ENCODE measurements around the gene KCNK5.

Gene KCNK5

GRCh38 chr6:39193201-39193791 lies 36.0 kb downstream of the KCNK5 start:
- ATAC-seq (ENCODE audit: low read depth) = no peak
- H3K9me3 ChIP-seq (ENCODE audit: severe bottlenecking) = no peaks in the 10 kb centered on the region
- no peaks in the 10 kb centered on the region for H3K27me3 ChIP-seq (ENCODE audit: insufficient read depth, poor library complexity, severe bottlenecking)
- TF ChIP-seq, protein P1, sequence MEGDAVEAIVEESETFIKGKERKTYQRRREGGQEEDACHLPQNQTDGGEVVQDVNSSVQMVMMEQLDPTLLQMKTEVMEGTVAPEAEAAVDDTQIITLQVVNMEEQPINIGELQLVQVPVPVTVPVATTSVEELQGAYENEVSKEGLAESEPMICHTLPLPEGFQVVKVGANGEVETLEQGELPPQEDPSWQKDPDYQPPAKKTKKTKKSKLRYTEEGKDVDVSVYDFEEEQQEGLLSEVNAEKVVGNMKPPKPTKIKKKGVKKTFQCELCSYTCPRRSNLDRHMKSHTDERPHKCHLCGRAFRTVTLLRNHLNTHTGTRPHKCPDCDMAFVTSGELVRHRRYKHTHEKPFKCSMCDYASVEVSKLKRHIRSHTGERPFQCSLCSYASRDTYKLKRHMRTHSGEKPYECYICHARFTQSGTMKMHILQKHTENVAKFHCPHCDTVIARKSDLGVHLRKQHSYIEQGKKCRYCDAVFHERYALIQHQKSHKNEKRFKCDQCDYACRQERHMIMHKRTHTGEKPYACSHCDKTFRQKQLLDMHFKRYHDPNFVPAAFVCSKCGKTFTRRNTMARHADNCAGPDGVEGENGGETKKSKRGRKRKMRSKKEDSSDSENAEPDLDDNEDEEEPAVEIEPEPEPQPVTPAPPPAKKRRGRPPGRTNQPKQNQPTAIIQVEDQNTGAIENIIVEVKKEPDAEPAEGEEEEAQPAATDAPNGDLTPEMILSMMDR (IDR thresholded peaks at IDR 0.05; ENCODE audit: poor library complexity, severe bottlenecking) = no peak
- peaks cover 4% of the 10 kb centered on the region for H3K4me1 ChIP-seq (ENCODE audit: insufficient read depth, poor library complexity, severe bottlenecking)
- DNase-seq (ENCODE audit: low spot score) = no peak
- no peak overlapping the region for H3K27ac ChIP-seq (ENCODE audit: poor library complexity, severe bottlenecking)
- H3K4me3 ChIP-seq (ENCODE audit: severe bottlenecking) = no peak overlapping the region
- peaks cover 5% of the 10 kb centered on the region; the same call in 1 of the 2 replicates for H3K36me3 ChIP-seq (ENCODE audit: low read depth)

- peaks cover 5% of the 10 kb centered on the region; the same call in 1 of the 2 replicates for H3K36me3 ChIP-seq (ENCODE audit: low read depth)
- H3K27ac ChIP-seq (ENCODE audit: poor library complexity, severe bottlenecking) = no peak overlapping the region
- H3K27me3 ChIP-seq (ENCODE audit: insufficient read depth, poor library complexity, severe bottlenecking) = no peaks in the 10 kb centered on the region
- no peak for ATAC-seq (ENCODE audit: low read depth)
- DNase-seq (ENCODE audit: low spot score) = no peak
- peaks cover 9% of the 10 kb centered on the region for H3K4me1 ChIP-seq (ENCODE audit: insufficient read depth, poor library complexity, severe bottlenecking)
- TF ChIP-seq, protein P1 (IDR thresholded peaks at IDR 0.05; ENCODE audit: poor library complexity, severe bottlenecking) = no peak
- no peak overlapping the region for H3K4me3 ChIP-seq (ENCODE audit: severe bottlenecking)
- H3K9me3 ChIP-seq (ENCODE audit: severe bottlenecking) = no peaks in the 10 kb centered on the region
These were observed 36.5 kb downstream of the KCNK5 start for GRCh38 chr6:39192736-39193135.

DNA sequence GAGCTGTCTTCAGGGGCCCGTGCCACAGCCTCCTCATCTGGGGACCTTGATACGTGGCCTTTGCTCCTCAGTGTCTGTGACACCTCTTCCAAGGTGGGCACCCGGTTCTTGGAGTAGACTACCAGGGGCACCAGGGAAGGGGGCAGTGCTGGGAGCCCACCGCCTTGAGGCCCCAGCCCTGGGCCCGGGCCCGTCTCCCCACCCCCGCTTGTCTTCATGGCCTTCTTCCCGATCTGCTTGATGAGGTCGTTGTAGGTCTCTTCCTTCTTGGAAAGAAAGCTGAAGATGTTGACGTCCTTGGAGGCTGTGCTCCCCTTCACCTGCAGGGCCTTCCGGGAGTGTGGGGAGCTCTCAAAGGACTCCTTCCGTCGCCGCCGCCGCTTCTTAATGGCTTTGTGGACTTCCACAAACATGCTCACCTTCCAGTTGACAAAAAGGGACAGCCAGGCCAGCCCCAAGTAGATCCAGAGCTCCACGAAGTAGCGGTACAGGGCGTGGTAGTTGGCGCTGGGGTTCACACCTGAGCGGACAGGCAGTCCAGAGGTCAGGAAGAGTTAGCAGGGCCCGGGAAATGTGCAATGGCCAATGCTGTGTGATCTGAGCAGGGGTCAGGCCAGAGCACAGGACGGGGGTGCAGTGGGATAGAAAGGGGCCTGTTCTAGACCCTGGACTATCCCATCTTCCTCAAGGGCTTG lies 37.9 kb downstream of the KCNK5 start:
- no peak for ATAC-seq (ENCODE audit: low read depth)
- TF ChIP-seq, protein P1 (IDR thresholded peaks at IDR 0.05; ENCODE audit: poor library complexity, severe bottlenecking) = no peak

DNA sequence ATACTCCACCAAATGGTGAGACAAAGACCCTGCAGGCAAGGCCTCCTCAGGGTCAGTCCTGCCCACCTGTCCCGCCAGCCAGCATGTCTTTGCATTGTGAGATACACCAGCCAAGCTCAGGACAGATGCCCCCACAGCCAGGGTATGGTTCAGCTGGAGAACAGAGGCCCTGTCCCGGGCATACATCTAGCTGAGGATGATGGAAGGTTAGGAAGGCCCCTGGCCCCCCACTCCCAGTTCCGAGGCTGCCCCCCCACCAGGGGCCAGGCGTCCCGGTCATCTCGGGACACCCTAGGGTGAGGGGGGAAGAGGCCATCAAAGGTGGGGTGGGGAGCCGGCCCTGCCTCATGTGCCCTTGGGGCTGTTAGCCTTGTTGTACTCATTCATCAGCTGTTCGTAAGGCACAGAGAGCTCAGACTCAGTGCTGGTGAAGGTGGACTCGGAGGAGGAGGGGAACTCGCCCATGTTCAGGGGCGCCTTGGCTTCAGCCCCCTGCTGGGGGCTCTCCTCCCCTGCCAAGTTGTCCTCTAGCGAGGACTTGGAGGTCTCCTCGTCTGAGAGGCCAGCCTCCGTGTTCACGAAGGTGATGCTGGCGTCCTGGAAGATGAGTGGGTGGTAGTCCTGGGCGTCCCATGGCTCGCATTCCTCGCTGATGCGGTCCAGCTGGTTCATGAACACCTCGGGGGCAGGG lies 38.6 kb downstream of the KCNK5 start:
- Histone ChIP-seq H3K27me3 (ENCODE audit: insufficient read depth, poor library complexity, severe bottlenecking) (no peaks in the 10 kb centered on the region), H3K4me3 (ENCODE audit: severe bottlenecking) (no peak overlapping the region), H3K4me1 (ENCODE audit: insufficient read depth, poor library complexity, severe bottlenecking) (peaks cover 9% of the 10 kb centered on the region), H3K9me3 (ENCODE audit: severe bottlenecking) (no peaks in the 10 kb centered on the region), H3K27ac (ENCODE audit: poor library complexity, severe bottlenecking) (no peak overlapping the region), H3K36me3 (ENCODE audit: low read depth) (peaks cover 5% of the 10 kb centered on the region; the same call in 1 of the 2 replicates)
- TF ChIP-seq, protein P1 (IDR thresholded peaks at IDR 0.05; ENCODE audit: poor library complexity, severe bottlenecking) = no peak
- ATAC-seq (ENCODE audit: low read depth) (no peak), DNase-seq (ENCODE audit: low spot score) (no peak)

More for the DNA sequence above, 37.9 kb downstream of the KCNK5 start:
- Histone ChIP-seq H3K27ac (ENCODE audit: poor library complexity, severe bottlenecking) (no peak overlapping the region), H3K27me3 (ENCODE audit: insufficient read depth, poor library complexity, severe bottlenecking) (no peaks in the 10 kb centered on the region), H3K36me3 (ENCODE audit: low read depth) (peaks cover 5% of the 10 kb centered on the region; the same call in 1 of the 2 replicates), H3K4me3 (ENCODE audit: severe bottlenecking) (no peak overlapping the region), H3K4me1 (ENCODE audit: insufficient read depth, poor library complexity, severe bottlenecking) (peaks cover 9% of the 10 kb centered on the region), H3K9me3 (ENCODE audit: severe bottlenecking) (no peaks in the 10 kb centered on the region)
- no peak for DNase-seq (ENCODE audit: low spot score)

Measured in RWPE2 (cell line).